Temporal lobe (tissue), 1 donor: ENCODE measurements around the gene SLC15A2. TPM values are rescaled to one million over a fixed set of nuclear protein-coding genes. Genes with fewer than 3 reads are reported as not detected.

Experiments
- total RNA-seq: library from RNA; depleted of rRNA; stranded (reverse); fragments of >200 nt; gene quantifications from one replicate; pipeline ENCODE4 v1.2.3, GENCODE V29; 2014

Gene SLC15A2
- total RNA-seq, 1 donor from 2014 or later, result 9.3 TPM

Other genes starting within 250 kb of the SLC15A2 start
- 0.74 TPM for gene HCLS1, start 233.5 kb upstream of the SLC15A2 start, total RNA-seq
- gene GOLGB1, start 144.7 kb upstream of the SLC15A2 start, total RNA-seq, result 34.9 TPM
- 17.0 TPM for gene IQCB1, start 59.3 kb upstream of the SLC15A2 start, total RNA-seq
- gene EAF2, start 59.2 kb upstream of the SLC15A2 start, total RNA-seq, result 2.2 TPM
- not detected for gene ILDR1, start 127.8 kb downstream of the SLC15A2 start, total RNA-seq
- gene CD86, start 161.0 kb downstream of the SLC15A2 start, total RNA-seq, result 1.2 TPM